ENCODE data around the gene EGFLAM. TPM values are rescaled to one million over a fixed set of nuclear protein-coding genes. Genes with fewer than 3 reads are reported as not detected.
A peak's percentile ranks its signal among the peaks of the same experiment; 100 is the strongest.

EGFLAM gene
- total RNA-seq, 1 donor from 2014 or later: 0.68 TPM

DNA sequence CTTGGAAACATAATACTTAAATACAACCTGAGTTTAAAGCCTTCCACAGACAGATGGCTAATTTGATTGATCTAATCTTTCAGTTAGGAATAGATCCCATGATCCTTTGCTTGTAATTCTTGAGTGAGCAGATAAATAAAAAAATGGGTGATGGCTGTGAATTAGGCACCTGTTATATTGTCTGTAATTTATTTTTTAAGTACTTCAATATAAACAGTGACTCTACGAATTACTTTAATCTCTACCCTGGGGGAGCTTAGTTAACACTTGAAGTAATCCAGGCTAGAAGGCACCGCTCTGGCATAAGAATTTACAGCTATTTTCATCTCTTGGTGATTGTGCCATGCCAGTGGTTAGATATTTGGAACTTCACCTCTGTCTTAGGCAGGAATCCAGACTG, 9.0 kb downstream of the EGFLAM start:
- ATAC-seq: no peak

- ATAC-seq: no peak
These were observed 15.3 kb downstream of the EGFLAM start for GRCh38 chr5:38273626-38274025.

- ATAC-seq: no peak
These were observed 16.0 kb downstream of the EGFLAM start for GRCh38 chr5:38274370-38274769.

DNA sequence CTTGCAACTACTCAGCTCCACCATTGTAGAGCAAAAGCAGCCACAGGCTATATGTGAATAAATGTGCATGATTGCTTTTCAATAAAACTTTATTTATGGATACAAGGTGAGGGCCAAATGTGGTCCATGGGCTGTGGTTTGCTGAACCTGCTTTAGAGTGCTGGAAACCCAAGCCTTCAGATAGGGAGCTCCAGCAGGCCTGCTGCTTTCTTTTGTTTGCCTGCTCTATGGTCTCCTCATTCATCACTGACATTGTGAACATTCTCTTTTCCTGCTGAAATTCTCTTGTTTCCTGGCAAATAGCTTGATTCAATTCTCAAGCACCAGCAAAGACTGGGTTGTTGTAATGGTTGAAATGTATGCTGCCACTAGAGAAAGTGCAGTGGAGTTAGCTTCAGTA, 26.0 kb downstream of the EGFLAM start:
- no peak for ATAC-seq

DNA sequence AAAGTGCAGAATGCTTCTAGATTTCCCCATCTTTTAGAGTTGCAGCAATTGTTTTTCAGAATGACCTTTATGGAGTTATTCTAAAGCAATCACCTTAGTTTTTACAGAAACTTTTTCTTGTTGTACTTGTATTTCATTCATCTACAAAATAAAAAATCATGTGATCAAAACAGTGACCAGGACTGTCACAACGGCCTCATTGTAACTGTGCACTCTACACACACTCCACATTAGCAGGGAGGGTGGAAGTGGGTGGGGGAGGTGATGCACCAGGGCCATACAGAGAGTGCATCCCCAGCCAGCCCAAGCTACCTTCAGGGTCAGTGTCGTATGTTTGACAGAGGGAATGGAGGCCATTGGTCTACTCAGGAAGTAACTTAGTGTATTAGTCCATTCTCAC, 26.9 kb downstream of the EGFLAM start:
- no peak for ATAC-seq

- no peak for ATAC-seq
These were observed 27.6 kb downstream of the EGFLAM start for GRCh38 chr5:38286002-38286401.

- ATAC-seq: no peak
These were observed 28.8 kb downstream of the EGFLAM start for GRCh38 chr5:38287124-38287523.

GRCh38 chr5:38289457-38289856, 31.1 kb downstream of the EGFLAM start:
- no peak for ATAC-seq

- ATAC-seq: no peak
These were observed 31.8 kb downstream of the EGFLAM start for GRCh38 chr5:38290028-38290653.

- peak; percentile 85 for ATAC-seq
These were observed 33.0 kb downstream of the EGFLAM start for GRCh38 chr5:38291355-38291754.

GRCh38 chr5:38292228-38292627, 33.9 kb downstream of the EGFLAM start:
- no peak for ATAC-seq

DNA sequence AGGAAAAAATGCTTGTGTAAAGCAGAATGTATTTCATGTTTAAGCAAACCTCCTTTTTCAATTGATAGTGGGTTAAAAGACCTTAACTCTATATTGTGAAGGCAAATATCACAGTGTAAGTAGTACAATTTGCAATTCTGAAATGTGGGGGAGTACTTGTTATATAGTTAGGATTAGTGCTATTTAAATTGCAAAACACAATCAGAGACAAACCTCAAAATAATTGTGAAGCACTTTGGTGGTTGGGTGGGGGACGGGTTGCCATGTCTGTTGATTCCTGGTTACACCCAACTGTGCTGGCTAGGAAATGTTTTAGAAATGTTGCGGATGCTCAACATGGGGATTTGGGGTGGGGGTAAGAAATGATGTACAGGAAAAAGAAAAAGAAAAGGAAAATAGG, 37.4 kb downstream of the EGFLAM start:
- no peak for ATAC-seq

DNA sequence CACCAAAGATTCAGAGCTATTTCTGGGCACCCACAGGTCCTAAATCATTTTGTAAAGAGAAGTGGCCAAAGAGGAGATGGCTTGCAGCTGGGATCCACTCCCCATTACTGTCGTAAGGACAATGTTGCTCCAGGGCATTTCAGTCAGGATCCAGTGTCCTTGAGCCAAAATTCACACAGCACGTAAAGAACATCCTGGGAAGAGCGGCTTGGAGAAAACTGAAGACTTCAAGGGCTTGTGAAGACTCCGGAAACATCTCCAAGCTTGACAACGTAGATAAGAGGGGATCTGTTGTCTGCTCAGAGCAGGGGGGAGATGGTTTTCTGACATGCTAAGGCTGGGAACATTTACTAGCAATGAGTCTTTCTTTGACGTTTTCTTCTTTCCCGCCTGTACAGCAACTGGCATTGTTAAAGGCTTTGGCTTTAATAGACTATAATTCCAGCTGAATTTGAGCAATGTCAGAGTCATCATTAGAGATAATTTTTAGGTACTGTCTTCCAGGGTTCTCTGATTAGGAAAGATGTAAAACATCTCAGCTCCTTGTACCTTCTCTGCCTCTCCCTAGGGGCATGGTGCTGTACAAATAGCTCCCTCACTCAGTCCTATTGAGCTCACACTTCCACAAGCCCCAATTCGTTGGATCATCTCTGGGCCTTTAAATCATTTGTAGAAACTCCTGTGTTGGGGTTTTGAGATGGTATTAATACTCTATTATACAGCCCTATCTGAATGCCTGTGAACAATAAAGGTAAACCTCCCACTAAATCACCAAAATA, 39.7 kb downstream of the EGFLAM start:
- ATAC-seq: no peak

DNA sequence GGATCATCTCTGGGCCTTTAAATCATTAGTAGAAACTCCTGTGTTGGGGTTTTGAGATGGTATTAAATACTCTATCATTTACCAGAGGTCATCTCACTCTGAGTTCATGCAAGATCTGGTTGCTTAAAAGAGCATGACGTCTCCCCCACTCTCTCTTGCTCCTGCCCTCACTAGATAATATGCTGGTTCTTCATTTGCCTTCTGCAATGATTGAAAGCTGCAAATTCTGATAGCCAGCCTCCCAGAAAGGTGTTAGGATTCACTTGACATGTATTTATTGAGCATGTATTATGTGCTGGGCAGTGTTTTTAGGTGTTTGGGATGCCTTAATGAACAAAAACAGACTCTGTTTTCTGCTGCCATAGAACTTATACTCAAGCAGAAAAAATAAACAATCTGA, 41.2 kb downstream of the EGFLAM start:
- no peak for ATAC-seq

GRCh38 chr5:38305148-38305547, 46.8 kb downstream of the EGFLAM start:
- no peak for ATAC-seq

- ATAC-seq: no peak
These were observed 49.5 kb downstream of the EGFLAM start for GRCh38 chr5:38307845-38308244.

DNA sequence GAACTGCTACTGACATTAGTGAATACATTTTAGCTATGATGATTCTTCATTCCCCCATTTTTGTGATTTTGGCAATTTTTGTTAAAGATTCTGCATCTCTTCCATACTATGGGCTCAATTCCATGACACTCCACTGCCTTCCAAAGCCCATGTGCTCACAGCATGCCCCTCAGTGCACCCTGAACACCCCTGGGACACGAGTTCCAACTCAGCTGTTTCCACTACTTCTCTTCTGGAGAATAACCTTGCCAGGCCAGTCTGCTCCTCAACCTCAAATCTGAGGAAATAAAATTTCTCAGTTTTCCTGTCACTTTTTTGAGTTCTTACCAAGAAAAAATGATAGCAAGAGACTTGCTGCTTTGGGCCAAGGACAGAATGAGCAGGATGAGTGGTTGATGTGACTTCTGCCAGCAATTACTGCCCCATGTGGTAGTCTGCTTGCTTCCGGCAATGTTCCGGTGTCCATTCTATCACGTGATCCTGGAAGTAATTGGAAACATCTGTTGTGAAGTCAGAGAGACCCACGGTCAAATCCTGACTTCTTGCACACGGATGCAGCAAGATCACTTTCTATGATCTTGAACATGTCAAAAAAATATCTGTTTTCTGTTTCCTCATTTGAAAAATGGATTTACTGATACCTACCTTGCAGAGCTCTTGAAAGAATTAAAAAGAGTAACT, 58.3 kb downstream of the EGFLAM start:
- no peak for ATAC-seq

- no peak for ATAC-seq
These were observed 59.5 kb downstream of the EGFLAM start for GRCh38 chr5:38317868-38318267.

DNA sequence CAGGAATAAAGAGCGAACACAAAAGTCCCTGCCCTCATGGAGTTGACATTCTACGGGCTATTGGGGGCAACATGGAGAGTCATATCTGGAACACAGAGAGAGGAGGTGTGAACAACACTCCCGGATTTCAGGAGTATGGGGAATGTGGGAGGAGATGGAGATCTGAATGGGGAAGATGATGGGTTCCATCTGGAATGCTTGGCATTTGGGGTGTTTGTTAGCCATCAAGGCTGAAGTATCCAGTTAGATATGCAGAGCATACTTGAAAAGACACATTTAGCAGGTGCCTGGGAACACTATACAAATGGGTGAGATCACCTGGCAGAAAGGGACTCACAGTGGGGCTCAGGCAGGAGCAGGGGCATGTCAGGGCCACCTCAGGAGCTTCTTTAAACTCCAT, 61.1 kb downstream of the EGFLAM start:
- no peak for ATAC-seq

DNA sequence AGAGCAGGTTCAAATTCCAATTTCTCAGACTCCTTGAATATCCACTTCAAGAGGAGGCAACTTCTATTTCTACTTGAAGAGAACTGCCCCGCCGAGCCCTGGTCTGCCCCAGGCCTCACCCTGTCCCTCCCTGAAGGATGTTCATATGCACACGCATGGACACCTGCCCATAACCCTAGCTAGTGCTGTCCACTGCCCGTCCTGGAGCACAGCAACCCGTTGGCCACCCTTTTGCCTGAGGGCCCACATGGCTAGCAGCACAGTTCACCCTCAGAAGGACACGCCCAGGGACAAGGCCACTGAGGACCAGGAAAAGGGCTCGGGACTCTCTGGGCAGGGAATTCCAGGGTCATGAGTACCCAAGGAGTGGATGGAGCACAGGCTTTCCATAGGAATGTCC, 63.6 kb downstream of the EGFLAM start:
- ATAC-seq: no peak

GRCh38 chr5:38323645-38324295, 65.4 kb downstream of the EGFLAM start:
- ATAC-seq: peak; percentile 53

GRCh38 chr5:38329132-38329715, 70.9 kb downstream of the EGFLAM start:
- no peak for ATAC-seq

DNA sequence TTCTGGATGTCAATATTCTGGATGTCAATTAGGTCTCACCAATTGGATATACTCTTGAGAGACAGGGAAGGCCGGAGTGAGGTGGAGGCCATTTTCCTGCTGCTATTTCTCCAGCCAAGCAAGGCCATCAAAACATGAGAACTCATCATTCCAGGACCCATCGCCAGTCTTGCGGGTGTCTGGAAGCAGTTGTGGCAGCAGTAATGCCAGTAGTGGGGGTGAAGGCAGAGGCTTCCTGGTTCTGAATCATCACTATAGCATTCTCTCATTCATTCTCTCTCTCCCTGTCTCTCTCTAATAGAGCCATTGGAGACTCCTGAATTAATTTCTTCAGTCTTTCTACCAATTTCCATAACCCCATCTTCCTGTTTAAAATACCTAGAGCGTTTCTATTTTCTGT, 71.8 kb downstream of the EGFLAM start:
- no peak for ATAC-seq

Data from esophagus mucosa (tissue), 1 donor.